SK-N-DZ (cell line): ENCODE data around the gene ENTREP3.
A peak's percentile ranks its signal among the peaks of the same experiment; 100 is the strongest.
"Not testable (repeated sequence)": the region's sequence is repeated elsewhere in the genome, so short reads cannot be mapped to it uniquely, and the experiment has no call there.

Source experiments
- DNase-seq: peaks from one replicate; pipeline ENCODE4 v3.0.0-alpha.2; 2015; ENCODE audit warnings: low spot score

ENTREP3 gene

DNA sequence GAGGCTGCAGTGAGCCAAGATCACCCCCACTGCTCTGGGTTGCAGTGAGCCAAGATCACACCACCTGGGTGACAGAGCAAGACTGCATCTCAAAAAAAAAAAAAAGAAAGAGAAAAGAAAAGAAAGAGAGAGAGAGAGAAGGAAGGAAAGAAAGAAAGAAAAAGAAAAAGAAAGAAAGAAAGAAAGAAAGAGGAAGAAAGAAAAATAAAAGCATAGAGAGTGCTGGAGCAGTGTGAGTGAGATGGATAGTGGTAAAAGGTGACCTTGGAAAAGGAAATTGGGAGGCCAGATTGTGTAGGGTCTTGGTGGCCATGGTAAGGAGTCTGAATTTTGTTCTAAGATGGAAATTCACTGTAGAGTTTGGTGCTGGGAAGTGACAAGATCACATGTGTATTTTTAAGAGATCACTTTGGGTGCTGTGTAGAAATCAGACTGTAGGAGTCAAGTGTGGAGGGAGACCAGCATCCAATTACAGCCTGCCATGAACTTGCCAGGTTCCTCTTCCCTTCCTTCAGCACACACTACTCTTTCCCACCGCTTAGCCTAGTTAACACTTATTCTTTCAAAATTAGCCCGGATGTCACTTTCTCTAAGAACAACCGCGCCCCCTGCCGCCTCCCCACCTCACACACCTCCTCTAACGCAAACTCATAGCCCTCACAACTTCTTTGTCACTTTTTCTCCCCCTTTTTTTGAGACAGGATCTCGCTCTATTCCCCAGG lies 28.9 kb downstream of the ENTREP3 start:
- peak; percentile 82 for DNase-seq

GRCh38 chr1:155225404-155225759 lies 29.9 kb downstream of the ENTREP3 start:
- not testable (repeated sequence) for DNase-seq

GRCh38 chr1:155223047-155223446 lies 32.2 kb downstream of the ENTREP3 start:
- no peak for DNase-seq

DNA sequence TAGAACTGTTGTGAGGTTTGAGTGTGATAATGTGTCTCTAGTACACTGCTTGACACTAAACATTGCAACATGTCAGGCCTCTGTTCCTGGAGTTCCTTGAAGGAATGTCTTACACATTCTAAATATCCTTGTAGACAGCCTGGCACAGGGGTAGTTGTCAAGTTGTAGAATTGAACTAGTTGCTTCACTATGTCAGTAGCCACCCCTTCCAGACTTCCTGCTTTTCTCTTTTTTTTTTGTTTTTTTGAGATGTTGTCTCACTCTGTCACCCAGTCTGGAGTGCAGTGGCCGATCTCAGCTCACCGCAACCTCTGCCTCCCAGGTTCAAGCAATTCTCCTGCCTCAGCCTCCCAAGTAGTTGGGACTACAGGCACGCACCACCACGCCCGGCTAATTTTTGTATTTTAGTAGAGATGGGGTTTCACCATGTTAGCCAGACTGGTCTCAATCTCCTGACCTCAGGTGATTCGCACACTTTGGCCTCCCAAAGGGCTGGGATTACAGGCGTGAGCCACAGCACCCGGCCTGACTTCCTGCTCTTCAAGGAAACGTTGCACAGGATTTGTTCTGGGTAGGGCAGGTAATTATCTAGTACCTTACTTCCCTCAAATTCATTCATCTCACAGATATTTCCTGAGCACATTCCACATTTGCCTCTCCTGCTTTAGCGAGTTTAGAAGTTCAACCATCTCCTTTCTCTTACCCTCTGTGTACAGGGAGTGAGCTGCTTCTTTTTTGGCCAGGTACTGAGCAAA lies 34.9 kb downstream of the ENTREP3 start:
- not testable (repeated sequence) for DNase-seq

DNA sequence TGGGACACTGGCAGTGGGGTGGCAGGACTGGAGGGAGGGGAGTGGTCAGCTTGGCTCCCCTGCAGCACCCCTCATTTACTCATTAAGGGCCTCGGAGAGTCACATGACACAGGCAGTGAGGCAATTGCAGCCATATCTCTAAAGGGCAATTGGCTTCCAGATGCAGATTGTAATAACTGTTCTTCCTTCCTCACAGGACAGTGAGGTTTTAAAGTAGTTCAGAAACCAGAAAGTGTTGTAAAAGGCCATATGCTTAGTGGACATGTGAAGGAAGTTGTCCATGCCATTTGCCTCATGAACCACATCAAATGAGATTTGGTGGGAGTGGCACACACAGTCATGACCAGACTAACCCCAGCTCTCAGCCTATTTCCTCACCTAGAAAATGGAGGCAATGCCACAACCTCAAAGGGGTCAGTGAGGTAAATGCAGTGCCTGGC lies 35.7 kb downstream of the ENTREP3 start:
- no peak for DNase-seq

GRCh38 chr1:155218854-155219591 lies 36.3 kb downstream of the ENTREP3 start:
- peak; percentile 74 for DNase-seq

- DNase-seq, result not testable (repeated sequence)
Observed at GRCh38 chr1:155214702-155215101, 40.6 kb downstream of the ENTREP3 start.

DNA sequence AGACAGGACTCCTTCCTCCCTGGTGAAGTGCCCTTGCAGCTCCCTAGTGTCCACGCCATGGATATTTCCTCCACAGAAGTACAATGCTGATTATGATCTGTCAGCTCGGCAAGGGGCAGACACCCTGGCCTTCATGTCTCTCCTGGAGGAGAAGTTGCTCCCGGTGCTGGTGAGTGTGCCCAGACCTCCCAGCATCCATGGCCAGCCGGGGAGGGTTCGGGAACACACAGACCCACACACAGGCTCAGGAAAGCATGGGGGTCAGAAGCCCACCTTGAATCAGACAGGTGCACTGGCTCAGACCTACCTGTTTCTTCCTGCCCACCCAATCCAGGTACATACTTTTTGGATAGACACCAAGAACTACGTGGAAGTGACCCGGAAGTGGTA lies 43.2 kb downstream of the ENTREP3 start:
- DNase-seq, result not testable (repeated sequence)

- not testable (repeated sequence) for DNase-seq
Observed at GRCh38 chr1:155211381-155212050, 43.8 kb downstream of the ENTREP3 start.

DNA sequence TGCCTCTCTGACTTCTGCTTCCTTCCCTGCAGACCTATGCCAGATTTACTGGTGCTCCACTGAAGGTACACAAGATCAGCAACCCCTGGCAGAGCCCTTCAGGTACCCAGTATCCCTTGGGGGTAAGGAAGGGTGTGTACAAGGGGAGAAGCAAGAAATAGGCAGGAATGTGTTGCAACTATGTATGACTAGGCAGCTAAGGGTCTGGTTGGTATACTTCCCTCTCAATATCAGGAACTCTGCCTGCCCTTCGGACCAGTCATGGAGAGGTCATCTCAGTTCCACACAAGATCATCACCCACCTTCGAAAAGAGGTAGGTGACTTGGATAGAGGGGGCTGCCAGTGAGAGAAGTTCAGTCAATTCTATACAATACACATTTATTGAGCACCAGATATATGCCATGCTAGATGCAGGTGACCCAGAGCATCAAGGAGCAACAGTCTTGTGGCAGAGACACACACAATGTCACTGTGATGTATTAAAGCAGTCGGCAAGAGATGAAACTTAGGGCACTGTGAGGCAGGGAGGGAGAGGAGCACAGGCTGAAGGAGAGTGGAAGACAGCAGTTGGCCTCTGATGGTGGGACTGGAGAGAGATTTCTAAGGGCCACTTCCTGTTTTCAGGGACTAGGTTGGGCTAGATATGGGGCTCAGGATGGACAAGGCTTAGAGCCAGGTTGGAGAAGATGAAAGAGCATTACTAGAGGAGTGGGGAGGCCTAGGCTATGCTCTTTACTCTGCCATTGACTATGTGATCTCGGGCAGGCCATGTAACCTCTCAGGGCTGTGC lies 44.8 kb downstream of the ENTREP3 start:
- no peak for DNase-seq

DNA sequence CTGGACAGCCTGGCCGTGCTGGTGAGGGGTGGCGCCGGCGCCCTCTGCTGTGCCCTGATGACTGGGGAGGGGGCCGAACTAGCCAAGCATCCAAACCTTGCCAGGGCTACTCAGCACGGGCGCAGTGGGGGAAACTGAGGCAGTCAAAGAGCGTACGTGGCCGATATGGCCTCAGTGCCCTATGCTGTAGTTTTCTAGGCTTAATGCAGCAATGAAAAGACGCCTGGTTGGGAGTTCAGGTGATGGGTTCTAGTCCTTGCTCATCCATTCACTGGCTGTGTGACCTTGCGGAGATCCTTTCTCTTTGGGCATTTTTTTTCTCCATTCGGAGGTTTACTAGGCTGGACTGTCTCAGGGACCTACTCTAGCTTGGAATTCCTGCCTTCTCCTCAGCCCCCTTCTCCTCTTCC lies 46.0 kb downstream of the ENTREP3 start:
- peak; percentile 40 for DNase-seq

DNA sequence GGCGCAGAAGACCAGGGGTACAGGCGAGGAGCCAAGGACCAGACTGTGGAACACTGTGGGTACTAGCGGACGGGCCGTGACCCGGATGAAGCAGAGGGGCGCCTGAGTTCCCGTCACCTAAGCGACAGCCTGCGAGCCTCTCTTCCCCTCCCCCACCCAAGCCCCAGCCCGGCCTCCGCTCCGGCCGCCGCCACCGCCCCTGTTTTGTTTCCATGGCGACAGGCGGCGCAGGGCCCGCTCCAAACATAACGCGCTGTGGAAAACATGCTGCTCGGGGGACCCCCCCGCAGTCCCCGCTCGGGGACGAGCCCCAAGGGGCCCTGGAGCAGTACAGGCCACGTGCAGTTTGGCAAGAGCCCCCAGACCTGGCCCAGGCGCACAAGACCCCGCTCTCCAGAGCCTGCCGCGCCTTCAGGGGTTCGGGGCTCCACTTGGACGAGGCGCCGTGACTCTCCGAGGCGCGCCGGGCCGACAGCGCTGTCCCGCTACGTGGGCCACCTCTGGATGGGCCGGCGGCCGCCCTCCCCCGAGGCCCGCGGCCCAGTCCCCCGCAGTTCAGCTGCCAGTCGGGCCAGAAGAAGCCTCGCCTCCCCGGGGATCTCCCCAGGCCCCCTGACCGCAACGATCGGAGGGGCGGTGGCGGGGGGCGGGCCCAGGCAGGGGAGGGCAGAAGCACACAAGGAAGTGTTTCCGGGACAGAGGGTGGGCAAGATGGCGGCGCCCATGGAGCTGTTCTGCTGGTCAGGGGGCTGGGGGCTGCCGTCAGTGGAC lies 46.6 kb downstream of the ENTREP3 start, which contains the start of gene MTX1:
Gene MTX1, plus strand, starts transcription at position 155 of the 771 bp plus-strand sequence. Its CDS starts 110 bp downstream, at position 265.
- peak; percentile 90 for DNase-seq

GRCh38 chr1:155207806-155208540 lies 47.3 kb downstream of the ENTREP3 start, which contains the start of gene THBS3:
Gene THBS3, minus strand, starts transcription at chr1:155207897. Its CDS starts 21 bp downstream, at chr1:155207876.
- DNase-seq, result peak; percentile 54

DNA sequence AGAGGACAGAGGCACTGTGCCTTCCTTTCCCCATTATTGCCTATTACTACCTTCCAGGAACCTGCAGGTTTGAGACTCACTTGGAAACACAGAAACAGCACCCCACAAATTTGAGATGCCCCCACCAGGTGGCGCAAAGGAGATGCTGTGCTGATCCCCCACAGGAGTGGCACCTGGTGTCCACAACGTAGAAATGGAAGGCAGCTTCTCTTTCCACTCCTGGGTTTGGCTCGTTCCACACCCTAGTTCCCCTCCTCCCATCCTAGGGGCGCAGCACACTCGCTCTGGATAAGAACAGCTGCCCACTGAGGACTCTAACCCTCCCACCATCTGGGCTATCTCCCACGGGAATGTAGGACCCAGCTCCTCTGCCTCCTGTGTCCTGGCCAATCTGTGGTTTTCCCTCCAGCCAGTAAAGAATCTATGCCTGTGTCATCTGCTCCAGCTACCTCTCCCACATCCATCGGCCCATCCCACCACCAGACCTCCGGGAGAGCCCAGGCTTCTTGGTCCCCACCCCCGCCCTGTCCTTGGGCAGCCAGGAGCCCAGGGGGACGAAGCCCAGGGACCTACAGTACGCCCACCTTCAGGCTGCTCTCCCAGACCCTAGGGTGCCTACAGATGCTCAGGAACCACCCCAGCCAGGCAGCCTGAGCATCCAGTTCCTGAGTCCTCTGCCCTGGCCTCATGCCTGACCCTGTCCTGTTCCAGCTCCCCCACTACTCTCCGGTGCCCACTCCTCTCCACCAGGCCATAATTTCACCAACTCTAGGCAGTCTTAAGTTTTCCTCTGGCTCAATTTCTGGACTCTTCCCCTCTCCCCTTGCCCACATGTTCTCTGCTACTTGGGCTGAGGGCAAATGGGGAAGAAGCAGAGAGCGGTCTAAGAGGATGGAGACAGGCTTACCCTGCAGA lies 48.1 kb downstream of the ENTREP3 start:
- peak; percentile 92 for DNase-seq

DNA sequence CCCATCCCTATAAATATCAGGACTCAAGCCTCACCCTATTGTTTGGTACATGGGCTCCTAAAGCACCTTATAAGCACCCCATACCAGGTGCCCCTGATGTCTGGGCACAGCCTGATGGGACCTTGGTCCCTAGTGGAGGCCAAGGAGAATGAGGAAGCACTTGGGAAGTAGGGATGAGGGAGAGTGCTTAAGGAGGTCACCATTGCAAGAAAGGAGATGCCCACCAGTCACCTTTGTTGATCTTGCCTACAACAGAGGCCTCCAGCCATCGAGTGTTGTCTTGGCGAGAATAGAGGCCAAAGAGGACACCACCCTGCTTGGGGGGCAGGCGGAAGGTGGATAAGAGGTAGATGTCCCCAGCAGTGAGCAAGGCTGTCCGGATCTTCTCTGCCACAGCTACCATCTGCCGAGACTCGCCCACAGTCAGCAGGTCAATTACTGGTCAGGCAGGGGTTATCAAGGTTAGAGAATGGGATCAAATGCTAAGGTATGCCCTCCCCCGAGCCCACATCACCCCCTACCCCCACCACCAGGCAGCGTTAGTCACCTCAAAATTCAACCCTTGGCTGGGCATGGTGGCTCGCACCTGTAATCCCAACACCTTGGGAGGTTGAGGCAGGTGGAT lies 49.2 kb downstream of the ENTREP3 start:
- DNase-seq, result no peak

GRCh38 chr1:155205035-155205434 lies 50.2 kb downstream of the ENTREP3 start:
- DNase-seq, result no peak

DNA sequence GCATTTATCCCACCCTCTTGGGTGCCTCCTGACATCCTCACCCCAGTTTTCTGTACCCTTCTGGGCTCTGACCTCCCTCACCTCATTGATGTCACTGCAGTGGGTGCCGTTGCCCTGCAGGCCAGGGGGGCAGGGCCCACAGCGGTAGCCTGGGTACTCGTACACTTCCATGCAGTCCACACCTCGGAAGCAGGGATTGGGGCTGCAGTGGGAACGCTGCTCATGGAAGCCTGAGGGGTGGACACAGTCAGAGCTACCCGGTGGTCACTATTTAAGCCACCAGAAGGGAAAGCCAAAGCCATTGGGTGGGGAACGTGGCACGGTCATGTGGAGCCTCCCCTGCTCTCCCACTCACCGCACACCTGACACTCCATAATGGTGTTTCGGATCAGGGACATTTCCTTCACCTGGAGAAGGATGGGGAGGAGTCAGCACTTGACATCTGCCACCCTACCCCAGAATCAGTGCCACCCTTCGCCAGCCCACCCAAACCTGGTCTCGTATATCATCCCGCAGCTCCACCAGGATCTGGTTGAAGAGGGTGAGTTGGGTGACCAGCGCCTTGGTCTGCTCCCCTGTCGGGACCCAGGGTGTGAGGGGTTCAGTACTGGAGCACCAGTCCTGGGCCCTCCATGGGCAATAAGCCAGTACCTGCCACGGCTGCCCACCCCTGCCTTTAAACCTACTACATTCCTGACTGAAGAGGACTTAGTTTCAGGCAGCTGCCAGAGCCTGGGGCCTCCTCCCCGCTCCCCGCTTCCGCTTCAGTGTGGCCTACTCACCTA lies 52.4 kb downstream of the ENTREP3 start:
- DNase-seq, result no peak
